ENCODE measurements around the gene HIGD2A. TPM values are rescaled to one million over a fixed set of nuclear protein-coding genes. Genes with fewer than 3 reads are reported as not detected.

Gene HIGD2A
- total RNA-seq, 1 donor from 2014 or later: 103 TPM

DNA sequence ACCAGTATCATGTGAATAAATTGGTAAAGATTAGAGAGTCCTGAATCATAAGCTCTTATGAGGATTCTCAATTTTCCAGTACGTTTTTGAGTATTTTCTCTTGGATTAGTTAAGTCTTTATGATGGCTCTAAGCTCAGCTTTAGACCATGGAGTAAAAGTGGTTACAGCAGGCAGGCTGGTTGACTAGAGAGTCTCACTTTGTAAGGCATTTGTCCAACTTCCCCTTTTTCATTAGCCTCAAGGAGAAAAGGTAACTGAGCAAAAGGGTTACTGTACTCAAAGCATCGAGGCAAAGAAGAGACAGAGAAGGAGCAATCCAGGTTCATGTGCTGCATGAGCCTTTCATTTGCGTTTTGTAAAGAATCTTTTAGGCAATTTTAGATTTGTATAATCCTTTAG, 8.7 kb upstream of the HIGD2A start:
- no peak overlapping the region for H3K4me3 ChIP-seq (ENCODE audit: insufficient read depth, low read depth, low read length)
- TF ChIP-seq EZH2 (IDR thresholded peaks at IDR 0.05; ENCODE audit: insufficient read depth, low read length): no peak
- TF ChIP-seq, protein P1, sequence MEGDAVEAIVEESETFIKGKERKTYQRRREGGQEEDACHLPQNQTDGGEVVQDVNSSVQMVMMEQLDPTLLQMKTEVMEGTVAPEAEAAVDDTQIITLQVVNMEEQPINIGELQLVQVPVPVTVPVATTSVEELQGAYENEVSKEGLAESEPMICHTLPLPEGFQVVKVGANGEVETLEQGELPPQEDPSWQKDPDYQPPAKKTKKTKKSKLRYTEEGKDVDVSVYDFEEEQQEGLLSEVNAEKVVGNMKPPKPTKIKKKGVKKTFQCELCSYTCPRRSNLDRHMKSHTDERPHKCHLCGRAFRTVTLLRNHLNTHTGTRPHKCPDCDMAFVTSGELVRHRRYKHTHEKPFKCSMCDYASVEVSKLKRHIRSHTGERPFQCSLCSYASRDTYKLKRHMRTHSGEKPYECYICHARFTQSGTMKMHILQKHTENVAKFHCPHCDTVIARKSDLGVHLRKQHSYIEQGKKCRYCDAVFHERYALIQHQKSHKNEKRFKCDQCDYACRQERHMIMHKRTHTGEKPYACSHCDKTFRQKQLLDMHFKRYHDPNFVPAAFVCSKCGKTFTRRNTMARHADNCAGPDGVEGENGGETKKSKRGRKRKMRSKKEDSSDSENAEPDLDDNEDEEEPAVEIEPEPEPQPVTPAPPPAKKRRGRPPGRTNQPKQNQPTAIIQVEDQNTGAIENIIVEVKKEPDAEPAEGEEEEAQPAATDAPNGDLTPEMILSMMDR (IDR thresholded peaks at IDR 0.05; ENCODE audit: insufficient read depth, low read depth, low read length): no peak
- no peak overlapping the region for H3K4me2 ChIP-seq (ENCODE audit: low read length)
- no peaks in the 10 kb centered on the region for H3K9me3 ChIP-seq (ENCODE audit: insufficient read depth, low read depth, low read length)
- no peak overlapping the region for H2AFZ ChIP-seq (ENCODE audit: low read depth, low read length)
- H4K20me1 ChIP-seq (ENCODE audit: insufficient read depth, low read length): peaks cover 18% of the 10 kb centered on the region
- FAIRE-seq (peak; percentile 62), DNase-seq (ENCODE audit: low read depth) (no peak)
- Mint-ChIP-seq H3K4me3 (ENCODE audit: unreplicated experiment) (no peak overlapping the region), H3K36me3 (ENCODE audit: low read depth, unreplicated experiment) (peaks cover 13% of the 10 kb centered on the region), H3K27me3 (ENCODE audit: low read depth, unreplicated experiment) (no peaks in the 10 kb centered on the region), H3K27ac (ENCODE audit: unreplicated experiment) (no peak overlapping the region), H3K9me3 (ENCODE audit: unreplicated experiment) (no peaks in the 10 kb centered on the region), H3K4me1 (ENCODE audit: low read depth, unreplicated experiment) (no peaks in the 10 kb centered on the region)
- no peaks in the 10 kb centered on the region for H3K4me1 ChIP-seq (ENCODE audit: insufficient read depth, low read length)
- no peak overlapping the region for H3K27ac ChIP-seq (ENCODE audit: low read depth, low read length)
- H3K9ac ChIP-seq (ENCODE audit: low read length): no peak overlapping the region
- H3K79me2 ChIP-seq (ENCODE audit: insufficient read depth, low read length): peaks cover 7% of the 10 kb centered on the region
- H3K27me3 ChIP-seq (ENCODE audit: insufficient read depth, low read length): no peaks in the 10 kb centered on the region
- peaks cover 22% of the 10 kb centered on the region for H3K36me3 ChIP-seq (ENCODE audit: insufficient read depth, low read length)

DNA sequence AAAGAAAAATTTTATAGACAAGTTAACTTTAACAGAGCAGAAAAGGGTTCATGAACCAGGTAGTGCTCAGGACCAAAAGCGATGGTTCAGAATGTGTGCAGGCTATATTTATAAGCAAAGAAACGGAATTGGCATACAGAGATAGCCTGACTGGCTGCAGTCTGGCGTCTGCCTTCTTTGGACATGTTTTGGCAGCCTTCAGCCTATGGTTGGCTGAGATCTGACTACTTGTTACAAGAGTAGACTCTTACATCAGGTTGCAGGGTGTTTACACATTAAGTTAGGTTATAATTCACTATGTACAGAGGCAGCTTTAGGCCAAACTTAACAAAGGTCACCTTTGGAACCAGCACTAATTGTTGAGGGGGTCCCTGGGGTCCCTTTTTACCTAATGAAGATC, 7.1 kb upstream of the HIGD2A start:
- TF ChIP-seq, protein P1 (IDR thresholded peaks at IDR 0.05; ENCODE audit: insufficient read depth, low read depth, low read length): no peak
- no peak for TF ChIP-seq EZH2 (IDR thresholded peaks at IDR 0.05; ENCODE audit: insufficient read depth, low read length)
- no peaks in the 10 kb centered on the region for H3K27me3 ChIP-seq (ENCODE audit: insufficient read depth, low read length)
- Mint-ChIP-seq H3K36me3 (ENCODE audit: low read depth, unreplicated experiment) (peaks cover 15% of the 10 kb centered on the region), H3K4me1 (ENCODE audit: low read depth, unreplicated experiment) (no peaks in the 10 kb centered on the region), H3K9me3 (ENCODE audit: unreplicated experiment) (no peaks in the 10 kb centered on the region), H3K4me3 (ENCODE audit: unreplicated experiment) (no peak overlapping the region), H3K27ac (ENCODE audit: unreplicated experiment) (no peak overlapping the region), H3K27me3 (ENCODE audit: low read depth, unreplicated experiment) (no peaks in the 10 kb centered on the region)
- FAIRE-seq (no peak), DNase-seq (ENCODE audit: low read depth) (no peak)
- H3K4me1 ChIP-seq (ENCODE audit: insufficient read depth, low read length): no peaks in the 10 kb centered on the region
- H3K36me3 ChIP-seq (ENCODE audit: insufficient read depth, low read length): peaks cover 27% of the 10 kb centered on the region
- peaks cover 31% of the 10 kb centered on the region for H4K20me1 ChIP-seq (ENCODE audit: insufficient read depth, low read length)
- H3K4me2 ChIP-seq (ENCODE audit: low read length): no peak overlapping the region
- no peak overlapping the region for H3K4me3 ChIP-seq (ENCODE audit: insufficient read depth, low read depth, low read length)
- H3K27ac ChIP-seq (ENCODE audit: low read depth, low read length): no peak overlapping the region
- no peak overlapping the region for H2AFZ ChIP-seq (ENCODE audit: low read depth, low read length)
- no peak overlapping the region for H3K9ac ChIP-seq (ENCODE audit: low read length)
- no peaks in the 10 kb centered on the region for H3K9me3 ChIP-seq (ENCODE audit: insufficient read depth, low read depth, low read length)
- peaks cover 23% of the 10 kb centered on the region for H3K79me2 ChIP-seq (ENCODE audit: insufficient read depth, low read length)

DNA sequence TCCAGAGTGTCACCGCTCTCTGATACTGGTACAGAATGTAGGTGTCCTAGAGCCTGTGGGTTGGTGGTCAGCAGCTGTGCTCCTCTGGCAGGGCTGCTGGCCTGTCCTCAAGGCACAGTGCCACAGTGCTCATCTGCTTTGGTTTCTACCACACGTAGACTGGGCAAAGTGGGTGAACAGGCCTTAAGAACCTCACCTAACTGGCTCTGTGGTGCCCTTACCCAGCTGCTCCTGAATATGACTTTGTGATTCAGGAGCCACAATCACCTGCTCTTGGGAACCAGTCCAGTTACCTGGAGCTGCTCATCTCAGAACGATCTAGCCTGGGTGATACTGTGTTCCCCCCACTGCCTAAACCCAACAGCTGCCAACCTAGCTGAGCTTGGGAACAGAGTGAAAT, 6.6 kb upstream of the HIGD2A start:
- Histone ChIP-seq H3K36me3 (ENCODE audit: insufficient read depth, low read length) (peaks cover 27% of the 10 kb centered on the region), H3K4me1 (ENCODE audit: insufficient read depth, low read length) (peaks cover 3% of the 10 kb centered on the region), H3K4me3 (ENCODE audit: insufficient read depth, low read depth, low read length) (no peak overlapping the region), H3K9me3 (ENCODE audit: insufficient read depth, low read depth, low read length) (no peaks in the 10 kb centered on the region), H3K79me2 (ENCODE audit: insufficient read depth, low read length) (peaks cover 28% of the 10 kb centered on the region), H3K4me2 (ENCODE audit: low read length) (no peak overlapping the region), H3K9ac (ENCODE audit: low read length) (no peak overlapping the region), H4K20me1 (ENCODE audit: insufficient read depth, low read length) (peaks cover 36% of the 10 kb centered on the region), H3K27me3 (ENCODE audit: insufficient read depth, low read length) (no peaks in the 10 kb centered on the region), H2AFZ (ENCODE audit: low read depth, low read length) (no peak overlapping the region), H3K27ac (ENCODE audit: low read depth, low read length) (no peak overlapping the region)
- DNase-seq (ENCODE audit: low read depth) (no peak), FAIRE-seq (no peak)
- Mint-ChIP-seq H3K27ac (ENCODE audit: unreplicated experiment) (no peak overlapping the region), H3K4me1 (ENCODE audit: low read depth, unreplicated experiment) (peaks cover 4% of the 10 kb centered on the region), H3K4me3 (ENCODE audit: unreplicated experiment) (no peak overlapping the region), H3K36me3 (ENCODE audit: low read depth, unreplicated experiment) (peaks cover 15% of the 10 kb centered on the region), H3K27me3 (ENCODE audit: low read depth, unreplicated experiment) (no peaks in the 10 kb centered on the region), H3K9me3 (ENCODE audit: unreplicated experiment) (no peaks in the 10 kb centered on the region)
- TF ChIP-seq, protein P1 (IDR thresholded peaks at IDR 0.05; ENCODE audit: insufficient read depth, low read depth, low read length): no peak
- TF ChIP-seq EZH2 (IDR thresholded peaks at IDR 0.05; ENCODE audit: insufficient read depth, low read length): no peak

All from astrocyte (in vitro differentiated cells and primary cell).